Lower lobe of right lung (tissue), 2 donors: Measurements from ENCODE around the gene PGS1. TPM values are rescaled to one million over a fixed set of nuclear protein-coding genes. Genes with fewer than 3 reads are reported as not detected.

Experiments used
- ATAC-seq, 2 donors: fragments of 200-7000 bp; cut with Tn5 transposase; one replicate each; pipeline ENCODE4 v1.9.1; 2020 to 2022; ENCODE audit warnings: mild to moderate bottlenecking in 2 of 2, moderate library complexity in 2 of 2
- DNase-seq: peaks from one replicate; pipeline ENCODE4 v3.0.0-alpha.2; 2020
- H3K27ac ChIP-seq: fragments of 200-600 bp; one replicate; pipeline ENCODE4 v1.8.0; 2022
- H3K27me3 ChIP-seq: fragments of 200-600 bp; one replicate; pipeline ENCODE4 v1.8.0; 2022; ENCODE audit warnings: low read depth
- H3K36me3 ChIP-seq: fragments of 200-600 bp; one replicate; pipeline ENCODE4 v1.8.0; 2022; ENCODE audit warnings: mild to moderate bottlenecking
- H3K4me1 ChIP-seq: fragments of 200-600 bp; one replicate; pipeline ENCODE4 v1.8.0; 2022
- H3K4me3 ChIP-seq: fragments of 200-600 bp; one replicate; pipeline ENCODE4 v1.8.0; 2022; ENCODE audit warnings: mild to moderate bottlenecking
- H3K9me3 ChIP-seq: fragments of 200-600 bp; one replicate; pipeline ENCODE4 v1.8.0; 2022
- CTCF ChIP-seq: fragments of 200-600 bp; IDR thresholded peaks from one replicate; pipeline ENCODE4 v1.8.0; 2022; ENCODE audit warnings: antibody characterized with exemption, mild to moderate bottlenecking
- intact Hi-C: fragments of 100-400 bp; cut with DNase I; formaldehyde crosslinking; loops from one replicate; pipeline ENCODE4 v1.11.0; 2022
- total RNA-seq: library from RNA; stranded (reverse); fragmentation: NEBNext Ultra II Directional; extraction: Animal tissue kit (Norgen Biotek cat#: 25700); gene quantifications from one replicate; pipeline ENCODE4 v1.2.1, GENCODE V29; 2021
- donor health status: DM: no; HTN: yes; CAD: no; lungs with severe emphysema.

PGS1 gene
- total RNA-seq, 1 donor from 2014 or later, result 90.9 TPM

- intact Hi-C loops, result no loop called here
- no peak for TF ChIP-seq CTCF
- Histone ChIP-seq H3K27ac (no peak overlapping the region), H3K36me3 (no peaks in the 10 kb centered on the region), H3K4me3 (no peak overlapping the region), H3K9me3 (no peaks in the 10 kb centered on the region), H3K4me1 (peaks cover 6% of the 10 kb centered on the region), H3K27me3 (no peaks in the 10 kb centered on the region)
- ATAC-seq (no peak), DNase-seq (no peak)
These were observed 43.2 kb upstream of the PGS1 start for GRCh38 chr17:78335209-78335608.

DNA sequence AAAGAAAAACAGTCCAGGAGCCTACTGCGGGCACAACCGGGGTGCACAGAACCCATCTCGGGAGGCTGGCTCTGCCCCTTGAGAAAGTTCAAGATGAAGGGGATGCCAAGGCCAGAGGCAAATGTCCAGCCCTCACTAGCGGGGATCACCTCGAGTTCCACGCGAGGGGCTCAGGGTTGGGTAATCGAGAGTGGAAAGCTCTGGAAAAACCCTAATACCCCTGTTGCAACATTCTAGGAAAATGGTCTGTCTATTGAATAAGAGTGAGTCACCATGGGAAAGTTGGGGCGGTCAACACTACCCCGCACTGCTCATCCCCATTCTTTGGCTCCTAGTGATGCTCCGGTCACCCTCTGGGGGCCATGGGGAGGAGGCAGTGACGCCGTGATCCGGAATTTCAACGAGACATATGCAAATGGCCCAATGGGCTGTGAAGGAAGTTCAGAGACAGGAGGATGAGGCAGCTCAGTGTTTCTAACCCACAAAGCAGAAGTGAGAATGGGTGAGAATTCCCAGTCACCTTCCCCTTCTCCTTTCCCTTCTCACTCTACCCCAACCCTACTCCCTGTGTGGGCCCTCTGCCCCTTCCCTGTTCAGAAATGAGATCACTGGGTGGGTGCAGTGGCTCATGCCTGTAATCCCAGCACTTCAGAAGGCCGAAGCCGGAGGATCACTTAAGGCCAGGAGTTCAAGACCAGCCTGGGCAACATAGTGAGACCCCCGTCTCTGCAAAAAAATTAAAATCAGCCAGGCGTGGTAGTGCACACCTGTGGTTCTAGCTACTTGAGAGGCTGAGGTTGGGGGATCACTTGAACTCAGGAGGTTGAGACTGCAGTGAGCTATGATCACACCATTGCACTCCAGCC, 41.0 kb upstream of the PGS1 start:
- no peak for DNase-seq
- TF ChIP-seq CTCF, result no peak
- Histone ChIP-seq H3K4me3 (no peak overlapping the region), H3K27me3 (no peaks in the 10 kb centered on the region), H3K9me3 (no peaks in the 10 kb centered on the region), H3K36me3 (no peaks in the 10 kb centered on the region), H3K4me1 (peaks cover 13% of the 10 kb centered on the region), H3K27ac (no peak overlapping the region)
- intact Hi-C loops, result no loop called here
- ATAC-seq, result peak; percentile 2 to 31

GRCh38 chr17:78338486-78339259, 39.8 kb upstream of the PGS1 start:
- Histone ChIP-seq H3K4me3 (no peak overlapping the region), H3K9me3 (no peaks in the 10 kb centered on the region), H3K36me3 (no peaks in the 10 kb centered on the region), H3K27ac (peak overlapping the region; percentile 46), H3K27me3 (no peaks in the 10 kb centered on the region), H3K4me1 (peaks cover 25% of the 10 kb centered on the region)
- ATAC-seq, result no peak
- intact Hi-C loops, result no loop called here
- no peak for DNase-seq
- no peak for TF ChIP-seq CTCF

- Histone ChIP-seq H3K4me3 (no peak overlapping the region), H3K4me1 (peaks cover 42% of the 10 kb centered on the region), H3K27me3 (no peaks in the 10 kb centered on the region), H3K27ac (peak overlapping the region; percentile 86), H3K9me3 (no peaks in the 10 kb centered on the region), H3K36me3 (no peaks in the 10 kb centered on the region)
- no peak for TF ChIP-seq CTCF
- ATAC-seq (no peak), DNase-seq (no peak)
- intact Hi-C loops, result no loop called here
These were observed 38.1 kb upstream of the PGS1 start for GRCh38 chr17:78340183-78340955.
